Gastroesophageal sphincter (tissue), 3 donors: Measurements from ENCODE around the gene GNG12.

Experiments used
- POLR2A ChIP-seq, 2 donors: fragments of 450-650 bp; IDR thresholded peaks; one replicate each; pipeline ENCODE4 v1.6.1; 2017; ENCODE audit warnings: antibody characterized with exemption in 2 of 2, mild to moderate bottlenecking in 2 of 2, moderate library complexity in 1 of 2
- POLR2AphosphoS5 ChIP-seq: sonication (generic); formaldehyde crosslinking; IDR thresholded peaks from one replicate; pipeline ENCODE4 v1.6.1; 2017; ENCODE audit warnings: antibody characterized with exemption
- TF ChIP-seq, protein P1 (sequence below), 4 experiments: fragments of 200-600 bp in 2 of 4; fragments of 450-650 bp in 2 of 4; sonication (generic) in 1 of 4; IDR thresholded peaks; one replicate each; pipeline ENCODE4 v1.5.1; 2017 to 2019; ENCODE audit warnings: antibody characterized with exemption in 4 of 4, mild to moderate bottlenecking in 2 of 4, moderate library complexity in 2 of 4

DNA sequence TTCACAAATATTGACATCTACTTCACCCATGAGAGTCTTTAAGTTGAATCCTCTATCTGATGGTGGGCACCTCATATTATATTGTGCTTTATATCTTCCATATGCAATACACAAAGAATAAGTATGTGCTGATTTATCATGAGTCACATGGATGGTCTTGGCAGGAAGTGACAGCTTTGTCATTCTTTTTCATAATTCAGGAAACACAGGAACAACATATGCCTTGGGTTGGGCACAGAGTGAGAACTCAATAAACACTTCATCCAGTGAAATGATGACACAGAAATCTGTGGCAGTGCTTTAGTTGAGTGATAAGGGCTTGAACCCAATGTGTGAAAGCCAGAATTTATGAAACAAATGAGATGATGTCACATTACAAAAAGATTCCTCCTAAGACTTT lies 107.0 kb downstream of the GNG12 start:
- TF ChIP-seq, protein P1, sequence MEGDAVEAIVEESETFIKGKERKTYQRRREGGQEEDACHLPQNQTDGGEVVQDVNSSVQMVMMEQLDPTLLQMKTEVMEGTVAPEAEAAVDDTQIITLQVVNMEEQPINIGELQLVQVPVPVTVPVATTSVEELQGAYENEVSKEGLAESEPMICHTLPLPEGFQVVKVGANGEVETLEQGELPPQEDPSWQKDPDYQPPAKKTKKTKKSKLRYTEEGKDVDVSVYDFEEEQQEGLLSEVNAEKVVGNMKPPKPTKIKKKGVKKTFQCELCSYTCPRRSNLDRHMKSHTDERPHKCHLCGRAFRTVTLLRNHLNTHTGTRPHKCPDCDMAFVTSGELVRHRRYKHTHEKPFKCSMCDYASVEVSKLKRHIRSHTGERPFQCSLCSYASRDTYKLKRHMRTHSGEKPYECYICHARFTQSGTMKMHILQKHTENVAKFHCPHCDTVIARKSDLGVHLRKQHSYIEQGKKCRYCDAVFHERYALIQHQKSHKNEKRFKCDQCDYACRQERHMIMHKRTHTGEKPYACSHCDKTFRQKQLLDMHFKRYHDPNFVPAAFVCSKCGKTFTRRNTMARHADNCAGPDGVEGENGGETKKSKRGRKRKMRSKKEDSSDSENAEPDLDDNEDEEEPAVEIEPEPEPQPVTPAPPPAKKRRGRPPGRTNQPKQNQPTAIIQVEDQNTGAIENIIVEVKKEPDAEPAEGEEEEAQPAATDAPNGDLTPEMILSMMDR (IDR thresholded peaks at IDR 0.05) = no peak
- TF ChIP-seq POLR2A (IDR thresholded peaks at IDR 0.05) = no peak
- TF ChIP-seq POLR2AphosphoS5 = no peak
